OCI-LY3 (cell line): ENCODE measurements around the gene SCAF1.

Experiments
- CTCF ChIP-seq: fragments of 200-600, 300-600 bp; sonication (generic); IDR thresholded peaks from 2 replicates; pipeline ENCODE4 v1.5.1; 2014; ENCODE audit warnings: antibody characterized with exemption, low read length, low read depth
- EZH2phosphoT487 ChIP-seq: fragments of 200-600 bp; shearing (Covaris generic); IDR thresholded peaks from 2 replicates; pipeline ENCODE4 v1.6.1; 2018; ENCODE audit warnings: antibody characterized with exemption, mixed run types, low read depth

- TF ChIP-seq CTCF (no peak), EZH2phosphoT487 (no peak)
Measured at GRCh38 chr19:49643466-49643865, 1.5 kb downstream of the SCAF1 start.
